ENCODE results near the gene MALT1. TPM values are rescaled to one million over a fixed set of nuclear protein-coding genes. Genes with fewer than 3 reads are reported as not detected.

The MALT1 gene
- total and polyA plus RNA-seq, 9 donors: 9.0 to 24.7 (median 17.0) TPM

GRCh38 chr18:58766946-58767345, 95.7 kb downstream of the MALT1 start:
- intact Hi-C loops (cut with DNase I): loop anchor here in 2 of 4 donors (5.0 to 10.0 kb wide), 3 partner anchors 305 to 882 kb away; partner anchors contain the start of gene NEDD4L (in 2 of the 2)
- H3K27ac ChIP-seq: no peak overlapping the region
- H3K27me3 ChIP-seq: no peaks in the 10 kb centered on the region
- H3K36me3 ChIP-seq: no peaks in the 10 kb centered on the region
- no peak for TF ChIP-seq POLR2A (IDR thresholded peaks at IDR 0.05)
- no peak for TF ChIP-seq EP300 (IDR thresholded peaks at IDR 0.05)
- TF ChIP-seq CTCF (IDR thresholded peaks at IDR 0.05): no peak
- DNase-seq: no peak
- no peaks in the 10 kb centered on the region for H3K9me3 ChIP-seq
- peaks cover 3% of the 10 kb centered on the region for H3K4me1 ChIP-seq (ENCODE audit: insufficient read depth)
- 77 to 82% (median 81%) methylated on average over 7 of the region's 7 CpGs for WGBS, 3 donors
- no peak overlapping the region for H3K4me3 ChIP-seq

- 8 to 13% (median 10%) methylated on average over 30 to 40 of the region's 40 CpGs for WGBS, 3 donors
- Histone ChIP-seq H3K4me3 (peak overlapping the region; percentile 24), H3K27ac (no peak overlapping the region), H3K9me3 (no peaks in the 10 kb centered on the region), H3K4me1 (ENCODE audit: insufficient read depth) (peaks cover 3% of the 10 kb centered on the region), H3K27me3 (no peaks in the 10 kb centered on the region), H3K36me3 (no peaks in the 10 kb centered on the region)
- intact Hi-C loops (cut with DNase I): loop anchor here in 2 of 4 donors (5.0 to 10.0 kb wide), 3 partner anchors 304 to 884 kb away; partner anchors contain the start of gene NEDD4L (in 2 of the 2)
- TF ChIP-seq CTCF (IDR thresholded peaks at IDR 0.05): peak; percentile 38 to 63 (median 43)
- no peak for TF ChIP-seq EP300 (IDR thresholded peaks at IDR 0.05)
- peak; percentile 60 to 83 (median 70) for DNase-seq
Measured at GRCh38 chr18:58768293-58768974, 97.2 kb downstream of the MALT1 start.

GRCh38 chr18:58769321-58769720, 98.1 kb downstream of the MALT1 start:
- H3K36me3 ChIP-seq: no peaks in the 10 kb centered on the region
- no peaks in the 10 kb centered on the region for H3K27me3 ChIP-seq
- TF ChIP-seq POLR2A (IDR thresholded peaks at IDR 0.05): no peak
- no peak for TF ChIP-seq EP300 (IDR thresholded peaks at IDR 0.05)
- TF ChIP-seq CTCF (IDR thresholded peaks at IDR 0.05): no peak
- peaks cover 3% of the 10 kb centered on the region for H3K4me1 ChIP-seq (ENCODE audit: insufficient read depth)
- no peaks in the 10 kb centered on the region for H3K9me3 ChIP-seq
- no peak for DNase-seq
- H3K4me3 ChIP-seq: no peak overlapping the region
- intact Hi-C loops (cut with DNase I): loop anchor here in 2 of 4 donors (5.0 to 10.0 kb wide), 3 partner anchors 303 to 885 kb away; partner anchors contain the start of gene NEDD4L (in 2 of the 2)
- no peak overlapping the region for H3K27ac ChIP-seq
- 31 to 51% (median 51%) methylated on average over 8 of the region's 8 CpGs for WGBS, 3 donors

GRCh38 chr18:58770601-58771000, 99.3 kb downstream of the MALT1 start:
- TF ChIP-seq POLR2A (IDR thresholded peaks at IDR 0.05): no peak
- TF ChIP-seq EP300 (IDR thresholded peaks at IDR 0.05): no peak
- TF ChIP-seq CTCF (IDR thresholded peaks at IDR 0.05): no peak
- Histone ChIP-seq H3K27ac (no peak overlapping the region), H3K9me3 (no peaks in the 10 kb centered on the region), H3K36me3 (no peaks in the 10 kb centered on the region), H3K27me3 (no peaks in the 10 kb centered on the region), H3K4me3 (no peak overlapping the region), H3K4me1 (ENCODE audit: insufficient read depth) (peaks cover 3% of the 10 kb centered on the region)
- WGBS, 3 donors: 3 to 29% (median 10%) methylated on average over 1 of the region's 1 CpG
- intact Hi-C loops (cut with DNase I): no loop called here
- no peak for DNase-seq
